Lung (tissue), 12 donors: ENCODE results near the gene ANKIB1. TPM values are rescaled to one million over a fixed set of nuclear protein-coding genes. Genes with fewer than 3 reads are reported as not detected.

Experiments used
- ATAC-seq: fragments of 200-7000 bp; cut with Tn5 transposase; one replicate; pipeline ENCODE4 v1.9.1; 2020; ENCODE audit warnings: moderate number of reproducible peaks; ENCODE audit not compliant: insufficient read depth, low FRiP score
- DNase-seq, 3 donors: peaks; one replicate each; pipeline ENCODE4 v3.0.0-alpha.2; 2013 to 2017
- H3K27ac ChIP-seq, 2 donors: one replicate each; pipeline ENCODE4 v1.5.1; 2013; ENCODE audit warnings: mild to moderate bottlenecking in 2 of 2, moderate library complexity in 2 of 2, control low read depth in 1 of 2, inconsistent platforms in 1 of 2, low read depth in 1 of 2, low read length in 1 of 2
- H3K27me3 ChIP-seq, 3 donors: one replicate each; pipeline ENCODE4 v1.5.1; 2013; ENCODE audit warnings: low read length in 2 of 3; ENCODE audit not compliant: control insufficient read depth in 3 of 3, insufficient read depth in 3 of 3
- H3K36me3 ChIP-seq, 4 donors: one replicate each; pipeline ENCODE4 v1.5.1; 2013; ENCODE audit warnings: low read length in 4 of 4, mild to moderate bottlenecking in 1 of 4, moderate library complexity in 1 of 4; ENCODE audit not compliant: control insufficient read depth in 4 of 4, insufficient read depth in 4 of 4
- H3K4me1 ChIP-seq, 5 donors: one replicate each; pipeline ENCODE4 v1.5.1; 2013; ENCODE audit warnings: low read length in 5 of 5, mild to moderate bottlenecking in 2 of 5, moderate library complexity in 1 of 5; ENCODE audit not compliant: control insufficient read depth in 5 of 5, insufficient read depth in 5 of 5
- H3K4me3 ChIP-seq: one replicate; pipeline ENCODE4 v1.5.1; 2013; ENCODE audit warnings: mild to moderate bottlenecking, control low read depth, moderate library complexity
- H3K9ac ChIP-seq, 2 donors: one replicate each; pipeline ENCODE4 v1.5.1; 2013; ENCODE audit warnings: low read length in 2 of 2, control low read depth in 1 of 2; ENCODE audit not compliant: insufficient read depth in 1 of 2
- H3K9me3 ChIP-seq, 4 donors: one replicate each; pipeline ENCODE4 v1.5.1; 2013; ENCODE audit warnings: low read length in 3 of 4, mild to moderate bottlenecking in 1 of 4, moderate library complexity in 1 of 4; ENCODE audit not compliant: control insufficient read depth in 4 of 4, insufficient read depth in 3 of 4
- CTCF ChIP-seq: IDR thresholded peaks from 2 replicates; pipeline ENCODE4 v1.5.1; 2012; ENCODE audit warnings: mild to moderate bottlenecking; ENCODE audit errors: control extremely low read depth, extremely low read depth
- WGBS, 2 donors: extraction: QIAGEN DNeasy Blood & Tissue Kit; methylation state at CpG; one replicate each; pipeline ENCODE4 v1.1.7; 2013; 5-methylcytosine and 5-hydroxymethylcytosine counted together
- polyA plus RNA-seq, 2 donors: library from polyadenylated mRNA; stranded (reverse); fragments of 200-250 nt; gene quantifications; one replicate each; pipeline ENCODE4 v1.2.1, GENCODE V29; 2013
- total RNA-seq, 2 donors: library from RNA; depleted of rRNA in 1 of 2; stranded (reverse); fragments of >200 nt in 1 of 2; gene quantifications; one replicate each; pipeline ENCODE4 v1.2.1, GENCODE V29; 2014 to 2021
- donor health status: control.
- donor health status: control.
- donor health status: Bipolar disorder and iron deficiency.
- donor health status: healthy.
- donor health status: DM: yes; HTN: yes; CAD: no.

Gene ANKIB1
- total and polyA plus RNA-seq, 4 donors, result 9.4 to 47.0 (median 23.7) TPM

- H3K27me3 ChIP-seq, result no peaks in the 10 kb centered on the region
- no peak for ATAC-seq
- 96% methylated on average over 8 of the region's 8 CpGs for whole genome bisulfite sequencing, 2 donors
Measured at GRCh38 chr7:92433019-92433418, 187.2 kb downstream of the ANKIB1 start.

GRCh38 chr7:92435542-92435941 lies 189.8 kb downstream of the ANKIB1 start:
- WGBS, 2 donors, result 97 to 98% methylated on average over 2 of the region's 2 CpGs
- Histone ChIP-seq H3K27me3 (no peaks in the 10 kb centered on the region), H3K9ac (no peak overlapping the region), H3K4me1 (peaks cover 0 to 2% (median 0%) of the 10 kb centered on the region in 5 donors), H3K4me3 (no peak overlapping the region), H3K27ac (no peak overlapping the region), H3K36me3 (no peaks in the 10 kb centered on the region), H3K9me3 (no peaks in the 10 kb centered on the region)
- DNase-seq, result no peak
- ATAC-seq, result no peak
- no peak for TF ChIP-seq CTCF

More at GRCh38 chr7:92433019-92433418, 187.2 kb downstream of the ANKIB1 start:
- no peak for TF ChIP-seq CTCF
- H3K4me1 ChIP-seq, result peaks cover 0 to 2% (median 0%) of the 10 kb centered on the region in 5 donors
- no peak for DNase-seq
- H3K4me3 ChIP-seq, result no peak overlapping the region
- no peaks in the 10 kb centered on the region for H3K9me3 ChIP-seq
- no peak overlapping the region for H3K9ac ChIP-seq
- H3K36me3 ChIP-seq, result no peaks in the 10 kb centered on the region
- H3K27ac ChIP-seq, result no peak overlapping the region

- Histone ChIP-seq H3K4me3 (no peak overlapping the region), H3K9me3 (no peaks in the 10 kb centered on the region), H3K27me3 (no peaks in the 10 kb centered on the region), H3K4me1 (peaks cover 0 to 2% (median 0%) of the 10 kb centered on the region in 5 donors), H3K9ac (no peak overlapping the region), H3K36me3 (no peaks in the 10 kb centered on the region), H3K27ac (no peak overlapping the region)
- ATAC-seq (no peak), DNase-seq (no peak)
- WGBS, 2 donors, result 64 to 82% methylated on average over 7 of the region's 7 CpGs
- no peak for TF ChIP-seq CTCF
Measured at GRCh38 chr7:92436612-92437445, 191.1 kb downstream of the ANKIB1 start.
